HG03342 (cell line): ENCODE measurements around the gene CLDN1.
A peak's percentile ranks its signal among the peaks of the same experiment; 100 is the strongest.

ENCODE experiments used
- ATAC-seq: cut with Tn5 transposase; IDR thresholded peaks from one replicate; pipeline ENCODE4 v1.9.1; 2021; ENCODE audit warnings: mild to moderate bottlenecking, moderate library complexity; ENCODE audit not compliant: unreplicated experiment

CLDN1 gene, protein sequence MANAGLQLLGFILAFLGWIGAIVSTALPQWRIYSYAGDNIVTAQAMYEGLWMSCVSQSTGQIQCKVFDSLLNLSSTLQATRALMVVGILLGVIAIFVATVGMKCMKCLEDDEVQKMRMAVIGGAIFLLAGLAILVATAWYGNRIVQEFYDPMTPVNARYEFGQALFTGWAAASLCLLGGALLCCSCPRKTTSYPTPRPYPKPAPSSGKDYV

DNA sequence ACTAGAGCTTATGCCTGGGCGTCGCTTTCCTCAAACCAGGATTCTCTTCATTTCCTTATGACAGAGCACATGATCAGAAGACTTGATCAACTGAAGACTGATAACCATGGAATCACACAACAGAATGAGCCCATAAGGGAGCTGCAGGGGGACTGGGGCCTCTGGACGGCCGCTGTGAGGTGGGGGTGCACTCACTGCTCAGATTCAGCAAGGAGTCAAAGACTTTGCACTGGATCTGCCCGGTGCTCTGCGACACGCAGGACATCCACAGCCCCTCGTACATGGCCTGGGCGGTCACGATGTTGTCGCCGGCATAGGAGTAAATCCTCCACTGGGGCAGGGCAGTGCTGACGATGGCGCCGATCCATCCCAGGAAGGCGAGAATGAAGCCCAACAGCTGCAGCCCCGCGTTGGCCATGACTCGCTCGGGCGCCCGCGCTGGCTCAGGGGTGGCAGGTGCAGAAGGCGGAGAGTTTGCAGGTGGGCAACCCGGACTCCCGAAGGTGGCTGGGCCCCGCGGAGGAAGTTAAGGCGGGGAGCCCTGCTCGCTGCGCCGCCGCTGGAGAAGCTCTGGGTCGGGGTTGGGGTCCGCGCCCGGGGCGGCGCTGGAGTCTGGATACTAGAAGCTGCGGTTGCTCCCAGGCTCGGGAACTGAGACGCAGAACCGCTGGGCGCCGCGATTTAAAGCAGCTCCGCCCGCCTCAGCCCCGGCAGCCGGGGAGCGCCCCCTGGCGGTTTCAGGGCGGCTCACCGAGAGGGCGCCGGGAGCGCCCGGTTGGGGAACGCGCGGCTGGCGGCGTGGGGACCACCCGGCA, at the start of gene CLDN1:
CLDN1 (minus strand) TSS at position 658 of the 815 bp plus-strand sequence; CDS start at position 418, 240 bp downstream.
- peak; percentile 90 for ATAC-seq

DNA sequence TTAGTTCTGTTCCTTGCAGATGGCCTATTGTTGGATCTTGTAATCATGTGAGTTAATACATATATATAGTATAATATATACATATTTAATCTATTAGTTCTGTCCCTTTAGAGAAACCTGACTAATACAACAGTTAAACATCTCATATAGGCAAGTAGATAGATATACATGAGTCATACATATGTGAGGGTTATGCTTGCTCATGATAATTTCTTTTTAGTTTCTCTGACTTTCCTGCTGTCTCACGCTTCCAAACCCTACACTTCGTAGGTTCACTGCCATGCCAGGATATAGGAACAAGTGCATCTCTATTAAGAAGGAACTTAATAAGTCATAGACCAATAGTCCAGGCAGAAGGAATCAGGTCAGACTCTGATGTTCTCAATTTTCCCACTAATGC, 48.9 kb upstream of the CLDN1 start:
- no peak for ATAC-seq

GRCh38 chr3:190370369-190370768, 48.1 kb upstream of the CLDN1 start:
- ATAC-seq, result no peak

- ATAC-seq, result no peak
Measured at GRCh38 chr3:190369668-190370295, 47.5 kb upstream of the CLDN1 start.

DNA sequence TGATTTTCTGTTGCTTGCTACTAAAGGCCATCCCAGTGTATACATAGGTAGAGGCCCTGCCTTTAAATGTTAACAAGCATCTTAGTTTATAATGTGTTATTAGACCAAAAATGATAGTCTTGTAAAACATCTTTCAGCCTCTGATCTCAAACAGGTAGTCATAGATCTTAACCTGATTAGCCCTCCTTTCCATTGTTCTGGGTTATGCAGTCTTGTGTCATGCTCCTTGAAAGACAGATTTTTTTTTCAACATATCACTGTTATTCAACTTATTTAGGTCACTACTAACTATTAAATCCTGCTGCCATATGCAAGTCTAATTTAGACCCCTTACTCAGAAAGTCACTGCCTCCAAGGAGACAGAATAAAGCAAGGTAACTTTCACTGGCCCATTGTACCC, 46.6 kb upstream of the CLDN1 start:
- no peak for ATAC-seq

DNA sequence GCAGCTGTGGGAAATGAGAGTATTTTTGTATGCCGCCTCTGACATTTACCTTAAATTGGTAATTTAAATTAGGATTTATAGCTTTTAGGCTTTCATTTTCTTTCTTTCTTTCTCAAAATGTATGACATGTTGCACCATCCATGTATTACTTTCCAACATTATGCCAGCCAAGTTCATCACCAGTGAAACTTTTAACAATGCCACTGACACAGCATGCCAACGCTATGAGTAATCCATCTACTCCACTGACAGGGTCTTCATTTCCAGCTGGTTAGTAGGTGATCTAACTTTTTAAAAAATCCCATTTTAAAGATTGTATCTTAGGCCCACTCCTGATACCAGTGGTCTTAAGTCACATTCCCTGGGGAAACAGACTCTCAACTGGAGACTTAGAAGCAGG, 43.9 kb upstream of the CLDN1 start:
- ATAC-seq, result no peak

- no peak for ATAC-seq
Measured at GRCh38 chr3:190362258-190362657, 40.0 kb upstream of the CLDN1 start.

GRCh38 chr3:190361791-190362190, 39.5 kb upstream of the CLDN1 start:
- ATAC-seq, result no peak

DNA sequence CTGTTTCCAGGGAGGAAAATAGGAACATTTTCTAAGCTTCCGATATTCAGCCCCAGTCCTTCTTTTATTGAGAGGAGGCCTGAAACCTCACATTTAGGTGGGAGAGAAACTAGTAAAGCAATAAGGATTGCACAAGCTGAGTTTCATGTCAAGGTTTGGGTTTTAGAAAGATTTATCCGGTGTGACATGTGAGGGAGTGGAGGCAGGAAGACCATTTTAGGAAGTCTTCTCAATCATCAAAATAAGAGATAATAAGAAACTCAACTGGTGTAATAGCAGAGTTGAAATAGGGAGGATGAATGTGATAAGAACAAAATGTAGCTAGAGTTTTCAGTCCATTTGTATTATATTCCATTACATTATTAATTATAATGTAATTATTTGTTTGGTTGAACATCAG, 38.0 kb upstream of the CLDN1 start:
- ATAC-seq, result no peak

DNA sequence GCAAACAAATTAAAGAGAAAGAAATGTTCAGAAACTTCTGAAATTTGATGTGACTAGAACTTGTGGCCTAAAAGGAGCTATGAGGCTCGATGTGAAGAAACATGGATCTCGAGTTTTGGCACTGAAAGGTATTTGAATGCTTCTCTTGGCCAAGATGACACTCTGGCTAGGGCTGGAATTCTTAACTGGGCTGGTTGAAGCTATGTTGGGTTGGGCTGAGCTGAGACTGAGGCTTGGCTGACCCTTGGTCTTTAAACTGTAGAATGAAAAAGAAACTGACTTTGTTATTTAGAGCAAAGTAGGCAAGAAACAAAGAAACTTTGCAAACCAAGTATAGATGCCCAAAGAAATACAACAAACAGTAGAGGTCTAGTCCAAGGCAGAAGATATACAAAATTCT, 37.6 kb upstream of the CLDN1 start:
- ATAC-seq, result no peak

GRCh38 chr3:190357468-190357867, 35.2 kb upstream of the CLDN1 start:
- no peak for ATAC-seq

- ATAC-seq, result no peak
Measured at GRCh38 chr3:190356246-190356645, 34.0 kb upstream of the CLDN1 start.

DNA sequence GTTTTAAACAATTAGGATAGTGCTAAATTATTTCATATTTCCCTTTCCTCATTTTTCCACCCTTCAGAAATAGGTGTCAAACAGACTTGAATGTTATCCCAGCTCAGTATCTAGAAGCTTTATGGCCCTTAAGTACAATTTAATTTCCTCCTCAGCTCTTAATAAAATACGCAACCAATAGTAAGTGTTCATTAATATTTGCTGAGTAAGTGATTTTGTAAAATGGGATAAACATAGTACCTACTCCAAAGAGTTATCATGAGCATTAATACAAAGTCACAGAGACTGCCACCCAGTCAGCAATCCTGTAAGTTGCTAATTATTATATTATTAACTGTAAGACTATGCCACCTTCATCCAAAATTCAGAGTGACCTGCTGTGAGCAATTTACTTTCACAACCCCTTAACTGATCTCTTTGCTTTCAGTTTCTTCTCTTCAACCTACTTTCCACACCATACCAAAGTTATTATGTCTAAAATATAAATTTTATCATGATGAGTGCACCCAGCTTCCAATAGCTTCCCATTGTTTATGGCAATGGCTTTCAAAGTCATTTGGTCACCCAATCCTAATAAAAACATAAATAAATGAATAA, 30.7 kb upstream of the CLDN1 start:
- no peak for ATAC-seq

DNA sequence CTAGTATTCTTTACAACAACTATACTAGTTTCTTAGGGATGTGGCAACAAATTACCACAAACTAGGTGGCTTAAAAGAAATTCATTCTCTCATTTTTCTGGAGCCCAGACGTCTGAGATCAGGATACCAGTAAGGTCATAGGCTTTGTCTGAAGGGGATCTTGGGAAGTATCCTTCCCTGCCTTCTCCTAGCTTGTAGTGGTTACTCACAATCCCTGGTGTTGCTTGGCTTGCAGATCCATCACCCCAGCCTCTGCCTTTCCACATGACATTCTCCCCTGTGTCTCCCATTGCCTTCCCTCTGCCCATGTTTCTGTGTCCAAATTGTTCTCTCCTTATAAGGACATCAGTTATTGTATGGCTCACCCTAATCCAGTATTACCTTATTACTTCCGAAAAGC, 24.3 kb upstream of the CLDN1 start:
- ATAC-seq, result no peak

GRCh38 chr3:190345878-190346277, 23.6 kb upstream of the CLDN1 start:
- no peak for ATAC-seq

GRCh38 chr3:190345027-190345821, 23.0 kb upstream of the CLDN1 start:
- no peak for ATAC-seq

- ATAC-seq, result no peak
Measured at GRCh38 chr3:190340071-190340470, 17.8 kb upstream of the CLDN1 start.

GRCh38 chr3:190339130-190339529, 16.9 kb upstream of the CLDN1 start:
- ATAC-seq, result peak; percentile 73

GRCh38 chr3:190338717-190339116, 16.5 kb upstream of the CLDN1 start:
- no peak for ATAC-seq

DNA sequence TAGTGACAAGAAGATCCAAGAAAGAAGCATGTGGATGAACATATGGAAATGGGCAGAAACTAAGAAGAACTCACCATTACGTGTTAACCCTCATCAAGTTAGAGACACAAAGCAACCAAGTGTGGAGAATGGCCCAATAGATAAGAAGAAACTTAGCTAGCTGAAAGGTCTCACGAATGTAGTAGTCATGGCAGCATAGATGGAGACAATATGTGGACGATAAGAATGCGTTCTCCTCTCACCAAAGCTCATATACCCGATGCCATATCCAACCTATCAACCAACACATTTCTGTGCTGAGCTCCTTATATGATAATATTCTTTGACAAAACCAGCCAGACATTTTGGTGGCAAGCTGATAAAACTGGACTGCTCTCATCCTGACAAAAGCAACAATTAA, 15.1 kb upstream of the CLDN1 start:
- ATAC-seq, result no peak
